Astrocyte of the spinal cord (primary cell): Measurements from ENCODE around the gene HMGCR.

Source experiments
- DNase-seq: peaks from one replicate; pipeline ENCODE4 v3.0.0; 2011; ENCODE audit warnings: low read depth, low spot score
- H3K4me3 ChIP-seq: 2 replicates; pipeline ENCODE4 v1.5.1; 2011; ENCODE audit warnings: low read depth, mild to moderate bottlenecking, low read length, moderate library complexity
- in situ Hi-C: cut with HindIII; loops from 2 replicates; pipeline ENCODE4 v1.10.0; 2017; ENCODE audit warnings: low sequenced_read_pairs
- TF ChIP-seq, protein P1 (sequence below): IDR thresholded peaks from 2 replicates; pipeline ENCODE4 v1.5.1; 2012; ENCODE audit warnings: low read depth, mild to moderate bottlenecking, low read length, inconsistent platforms

The HMGCR gene

GRCh38 chr5:75355236-75355635 is 18.2 kb downstream of the HMGCR start:
- DNase-seq: no peak
- in situ Hi-C loops: no loop called here
- TF ChIP-seq, protein P1, sequence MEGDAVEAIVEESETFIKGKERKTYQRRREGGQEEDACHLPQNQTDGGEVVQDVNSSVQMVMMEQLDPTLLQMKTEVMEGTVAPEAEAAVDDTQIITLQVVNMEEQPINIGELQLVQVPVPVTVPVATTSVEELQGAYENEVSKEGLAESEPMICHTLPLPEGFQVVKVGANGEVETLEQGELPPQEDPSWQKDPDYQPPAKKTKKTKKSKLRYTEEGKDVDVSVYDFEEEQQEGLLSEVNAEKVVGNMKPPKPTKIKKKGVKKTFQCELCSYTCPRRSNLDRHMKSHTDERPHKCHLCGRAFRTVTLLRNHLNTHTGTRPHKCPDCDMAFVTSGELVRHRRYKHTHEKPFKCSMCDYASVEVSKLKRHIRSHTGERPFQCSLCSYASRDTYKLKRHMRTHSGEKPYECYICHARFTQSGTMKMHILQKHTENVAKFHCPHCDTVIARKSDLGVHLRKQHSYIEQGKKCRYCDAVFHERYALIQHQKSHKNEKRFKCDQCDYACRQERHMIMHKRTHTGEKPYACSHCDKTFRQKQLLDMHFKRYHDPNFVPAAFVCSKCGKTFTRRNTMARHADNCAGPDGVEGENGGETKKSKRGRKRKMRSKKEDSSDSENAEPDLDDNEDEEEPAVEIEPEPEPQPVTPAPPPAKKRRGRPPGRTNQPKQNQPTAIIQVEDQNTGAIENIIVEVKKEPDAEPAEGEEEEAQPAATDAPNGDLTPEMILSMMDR: no peak
- H3K4me3 ChIP-seq: no peak overlapping the region

DNA sequence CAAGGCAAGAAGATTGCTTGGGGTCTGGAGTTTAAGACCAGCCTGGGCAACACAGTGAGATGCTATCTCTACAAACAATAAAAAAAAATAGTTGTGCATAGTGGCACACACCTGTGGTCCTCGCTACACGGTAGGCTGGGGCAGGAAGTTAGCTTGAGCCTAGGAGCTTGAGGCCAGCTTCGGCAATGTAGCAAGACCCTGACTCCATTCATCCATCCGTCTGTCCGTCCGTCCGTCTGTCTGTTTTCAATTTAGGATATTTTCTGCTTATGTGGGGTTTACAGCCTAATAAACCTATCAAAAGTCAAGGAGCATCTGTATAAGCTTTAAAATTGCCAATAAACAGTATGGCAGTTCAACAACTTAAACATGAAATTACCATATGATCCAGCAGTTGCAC is 19.7 kb downstream of the HMGCR start:
- in situ Hi-C loops: no loop called here
- DNase-seq: no peak
- TF ChIP-seq, protein P1: no peak
- H3K4me3 ChIP-seq: no peak overlapping the region

- TF ChIP-seq, protein P1: no peak
- in situ Hi-C loops: no loop called here
- DNase-seq: no peak
- H3K4me3 ChIP-seq: no peak overlapping the region
These were observed 21.1 kb downstream of the HMGCR start for GRCh38 chr5:75358117-75358516.

DNA sequence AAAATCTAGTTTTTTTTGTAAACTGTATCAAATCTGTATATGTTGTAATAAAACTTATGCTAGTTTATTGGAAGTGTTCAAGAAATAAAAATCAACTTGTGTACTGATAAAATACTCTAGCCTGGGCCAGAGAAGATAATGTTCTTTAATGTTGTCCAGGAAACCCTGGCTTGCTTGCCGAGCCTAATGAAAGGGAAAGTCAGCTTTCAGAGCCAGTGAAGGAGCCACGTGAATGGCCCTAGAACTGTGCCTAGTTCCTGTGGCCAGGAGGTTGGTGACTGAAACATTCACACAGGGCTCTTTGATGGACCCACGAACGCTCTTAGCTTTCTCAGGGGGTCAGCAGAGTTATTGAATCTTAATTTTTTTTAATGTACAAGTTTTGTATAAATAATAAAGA is 24.3 kb downstream of the HMGCR start:
- no peak for DNase-seq
- no peak overlapping the region for H3K4me3 ChIP-seq
- in situ Hi-C loops: no loop called here
- TF ChIP-seq, protein P1: no peak

DNA sequence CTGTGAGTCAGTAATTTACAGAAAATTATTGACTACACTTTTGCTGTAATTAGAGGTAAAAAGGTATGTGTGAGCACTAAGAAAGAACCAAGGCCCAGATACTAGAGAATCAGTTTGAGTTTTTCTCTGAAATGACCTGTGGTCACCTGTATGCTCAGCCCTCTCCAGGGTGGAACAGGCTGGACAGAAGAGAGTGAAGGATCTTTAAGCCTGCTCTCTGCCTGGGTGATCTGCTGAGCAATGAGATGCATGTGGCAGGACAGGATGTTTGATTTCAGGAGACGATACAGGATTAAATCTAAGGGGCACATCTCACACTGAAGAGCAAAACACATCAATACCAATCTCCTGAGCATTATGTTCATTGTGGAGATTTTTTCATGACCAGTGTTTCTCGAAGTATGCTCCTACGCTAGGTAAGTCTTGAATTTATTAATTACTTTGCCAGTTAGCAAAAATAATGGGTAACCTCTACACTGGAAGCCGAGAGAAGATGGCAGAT is 25.5 kb downstream of the HMGCR start:
- no peak for DNase-seq
- H3K4me3 ChIP-seq: no peak overlapping the region
- TF ChIP-seq, protein P1: no peak
- in situ Hi-C loops: no loop called here

DNA sequence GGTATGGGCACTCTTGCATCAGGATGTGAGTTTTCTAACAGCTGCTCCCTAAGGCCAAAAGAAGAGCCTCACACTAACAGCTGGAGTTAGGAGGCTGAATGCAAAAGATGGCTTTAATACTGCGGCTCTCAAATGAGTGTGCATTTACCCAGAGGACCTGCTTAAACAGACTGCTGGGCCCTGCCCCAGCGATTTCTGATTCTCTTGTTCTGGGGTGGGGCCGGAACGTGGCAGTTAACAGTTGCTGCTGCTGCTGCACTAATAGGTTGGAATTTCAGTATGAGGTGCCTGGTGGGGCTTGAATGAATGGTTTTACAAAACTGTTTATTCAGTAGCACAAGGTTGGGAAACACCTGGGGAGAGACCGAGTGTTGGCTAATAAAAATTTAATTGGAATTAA is 26.1 kb downstream of the HMGCR start:
- in situ Hi-C loops: no loop called here
- TF ChIP-seq, protein P1: no peak
- DNase-seq: no peak
- no peak overlapping the region for H3K4me3 ChIP-seq
